Dermis microvascular lymphatic vessel endothelial cell (primary cell): ENCODE results near the gene EVC2. TPM values are rescaled to one million over a fixed set of nuclear protein-coding genes. Genes with fewer than 3 reads are reported as not detected.
"Not testable (repeated sequence)": the region's sequence is repeated elsewhere in the genome, so short reads cannot be mapped to it uniquely, and the experiment has no call there.

Experiments
- DNase-seq, 2 donors: peaks; one replicate each; pipeline versions ENCODE4 v3.0.0 to v3.0.0-alpha.2; 2010; ENCODE audit warnings: low read depth in 2 of 2
- total RNA-seq: library from RNA; depleted of rRNA; stranded (reverse); fragments of >200 nt; gene quantifications from 2 replicates; pipeline ENCODE4 v1.2.1, GENCODE V29; 2014

EVC2 gene
- total RNA-seq, 1 donor from 2014 or later, result 7.1 TPM

DNA sequence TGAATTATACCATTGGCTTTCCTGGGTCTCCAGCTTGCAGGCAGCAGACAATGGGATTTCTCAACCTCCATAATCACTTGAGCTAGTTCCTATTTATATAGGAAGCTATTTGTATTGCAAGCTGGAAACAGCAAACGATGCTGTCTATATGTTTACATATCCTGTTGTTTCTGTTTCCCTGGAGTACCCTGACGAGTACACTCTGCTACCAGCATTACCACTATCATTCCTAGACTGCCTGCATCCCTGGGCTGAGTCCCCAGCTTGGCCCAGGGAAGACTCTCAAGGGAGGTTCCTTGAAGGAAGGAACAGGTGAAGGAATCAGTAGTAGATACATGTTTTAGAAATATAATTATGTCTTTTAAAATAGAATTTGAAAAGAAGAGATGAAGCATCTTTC is 81.4 kb downstream of the EVC2 start:
- DNase-seq, result no peak

DNA sequence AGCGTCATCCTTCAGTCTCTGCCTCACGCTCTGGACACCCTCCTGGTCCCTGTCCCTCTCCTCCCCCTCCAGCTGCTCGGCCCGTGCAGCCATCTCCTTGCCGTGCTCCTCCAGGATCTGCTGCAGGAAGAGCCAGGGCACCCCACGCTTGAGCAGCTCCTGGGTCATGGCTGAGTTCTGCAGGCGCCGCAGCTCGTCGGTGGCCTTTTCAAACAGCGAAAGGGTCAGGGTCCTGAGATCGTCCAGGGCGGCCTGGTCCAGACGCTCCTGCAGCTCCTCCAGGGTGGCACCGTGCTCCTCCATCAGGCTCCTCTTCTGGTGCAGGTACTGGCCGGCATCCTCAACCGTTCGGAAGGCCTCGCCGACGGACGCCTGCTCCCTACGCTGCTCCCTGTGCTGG is 85.8 kb downstream of the EVC2 start:
- DNase-seq, result no peak

DNA sequence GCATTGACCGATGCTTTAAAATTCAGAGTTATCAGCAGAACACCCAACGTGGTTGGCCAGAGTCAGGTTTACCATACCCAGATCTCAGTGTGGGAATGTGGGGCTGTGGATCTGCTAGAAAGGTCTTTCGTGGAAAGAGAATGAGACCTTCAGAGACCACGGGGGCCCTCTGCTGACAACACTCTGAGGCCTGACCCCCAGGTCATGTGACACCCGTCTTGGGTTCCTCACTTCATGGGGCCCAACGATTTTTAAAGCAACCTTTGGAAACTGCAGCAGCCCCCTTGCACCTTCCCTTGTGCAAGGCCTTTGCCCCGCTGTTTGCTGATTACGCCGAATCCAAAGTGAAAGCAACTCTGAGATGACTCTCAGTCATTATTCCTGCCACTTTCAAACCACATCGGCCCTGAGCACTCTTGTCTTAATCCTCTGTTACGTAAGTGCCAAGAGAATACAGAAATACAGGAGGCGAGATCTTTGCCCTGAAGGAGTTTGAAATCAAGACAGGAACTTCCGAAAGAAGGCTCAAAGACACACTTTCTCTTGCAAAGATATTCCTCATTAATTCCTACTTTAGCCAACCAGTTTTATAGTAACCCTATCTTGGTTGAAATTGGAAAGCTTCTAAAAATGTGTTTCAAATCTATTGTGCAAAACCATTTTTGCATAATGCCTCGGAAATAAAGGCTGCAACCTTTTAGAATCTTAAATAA is 88.3 kb downstream of the EVC2 start:
- no peak for DNase-seq

GRCh38 chr4:5618051-5618960 is 90.1 kb downstream of the EVC2 start:
- DNase-seq, result no peak

DNA sequence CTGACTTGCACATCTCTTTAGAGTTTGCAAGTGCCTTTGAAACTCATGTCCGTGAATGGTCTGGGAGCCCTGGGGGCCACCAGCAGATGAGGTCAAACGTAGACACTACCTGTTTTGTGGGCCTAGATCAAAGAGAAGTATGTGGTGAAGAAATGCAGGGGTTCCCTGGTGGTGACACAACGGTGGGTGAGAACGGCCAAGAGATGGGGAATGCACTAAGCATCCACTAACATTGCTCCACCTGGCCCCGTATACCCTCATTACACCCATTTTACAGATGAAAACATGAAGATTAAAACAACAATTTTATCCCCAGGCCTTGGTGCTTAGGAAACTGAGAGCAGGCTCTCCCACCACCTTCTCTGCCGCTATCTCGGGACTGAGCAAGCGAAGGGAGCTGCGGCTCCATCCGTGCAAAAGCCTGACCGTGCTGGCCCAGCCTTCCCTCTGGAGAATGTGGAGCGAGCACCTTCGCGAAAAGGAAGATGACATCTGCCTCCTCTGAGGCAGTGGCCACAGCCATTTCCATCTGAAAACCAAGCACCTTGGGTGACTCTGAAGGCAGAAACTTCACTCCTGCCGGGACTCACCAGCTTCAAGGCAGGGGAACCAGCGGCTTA is 91.9 kb downstream of the EVC2 start:
- no peak for DNase-seq

DNA sequence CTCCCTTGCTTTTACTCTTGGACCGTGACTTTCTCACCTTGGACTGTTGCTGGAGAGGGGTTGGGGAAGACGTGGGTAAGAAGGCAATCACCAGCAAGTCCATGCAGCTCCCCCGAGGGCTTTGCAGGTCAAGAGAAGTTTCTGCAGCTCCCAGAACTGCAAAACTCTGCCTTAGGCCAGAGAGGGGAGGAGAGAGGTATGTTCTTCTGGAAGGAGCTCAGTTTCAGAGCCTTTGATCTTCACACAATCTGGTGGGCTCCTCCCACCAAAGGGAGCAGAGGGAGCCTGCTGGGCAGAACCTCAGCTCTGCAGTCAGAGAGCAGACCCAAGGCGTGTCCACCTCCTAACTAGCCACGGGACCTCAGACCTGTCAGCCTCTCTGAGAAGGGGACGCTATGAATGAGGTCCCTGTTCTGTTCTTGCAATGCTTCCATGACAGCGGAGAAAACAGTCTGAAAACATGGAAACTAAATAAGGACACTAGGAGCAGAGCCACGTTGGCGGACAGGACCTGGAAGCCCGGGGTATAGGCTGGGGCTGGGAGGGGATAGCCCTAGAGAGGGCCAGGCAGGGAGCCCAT is 92.8 kb downstream of the EVC2 start:
- DNase-seq, result no peak

GRCh38 chr4:5611750-5612149 is 96.6 kb downstream of the EVC2 start:
- DNase-seq, result no peak

DNA sequence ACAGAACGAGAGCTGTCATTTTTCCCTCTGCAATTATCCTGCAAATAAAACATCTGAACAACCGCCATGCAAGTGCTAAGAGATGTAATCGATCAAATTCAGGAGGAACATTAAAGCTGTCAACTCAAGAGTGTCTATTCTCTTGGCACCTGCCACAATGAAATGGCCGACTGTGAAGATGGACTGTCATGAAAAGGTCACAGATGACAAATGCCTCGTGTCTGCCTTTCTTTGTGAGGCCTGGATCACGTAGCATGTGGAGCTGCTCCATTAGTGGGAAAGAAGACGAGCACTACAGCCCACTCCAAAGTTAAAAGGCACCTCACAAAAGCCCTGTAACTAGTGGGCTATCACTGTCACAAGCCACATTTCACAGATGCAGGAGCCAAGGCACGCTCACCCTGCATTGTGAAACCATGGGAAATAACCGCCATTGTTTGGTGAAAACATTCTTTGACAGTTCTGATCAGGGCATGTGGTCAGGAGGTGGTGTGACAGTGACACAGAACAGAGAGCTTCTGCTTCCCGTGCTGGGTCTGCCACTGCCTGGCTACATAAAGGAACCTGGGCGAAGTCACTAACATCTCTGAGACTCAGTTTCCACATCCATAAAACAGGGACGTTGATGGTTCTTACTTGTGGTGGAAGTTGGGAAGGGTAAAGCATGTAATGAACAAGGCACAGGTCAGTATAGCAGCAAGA is 98.9 kb downstream of the EVC2 start:
- no peak for DNase-seq

- DNase-seq, result not testable (repeated sequence)
These were observed 114.5 kb downstream of the EVC2 start for GRCh38 chr4:5593828-5594227.

DNA sequence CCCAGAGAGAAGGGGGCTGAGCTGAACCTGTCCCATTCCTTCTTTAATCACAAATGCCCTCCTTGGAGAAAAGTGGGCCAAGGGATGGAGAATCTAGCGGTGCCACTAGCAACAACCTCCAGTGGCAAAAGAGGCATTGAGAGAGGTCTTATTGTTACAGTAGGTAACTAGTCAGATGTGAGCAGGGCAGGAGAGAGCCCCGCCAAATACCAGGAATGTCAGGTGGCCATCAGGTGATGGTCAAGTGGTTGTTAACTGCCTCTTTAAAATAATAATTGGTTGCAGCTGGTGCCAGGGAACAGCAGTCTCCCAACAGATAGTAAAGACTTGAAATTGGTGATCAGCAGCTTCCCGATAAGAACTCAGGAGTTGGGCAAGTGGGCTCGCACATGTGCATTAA is 116.1 kb downstream of the EVC2 start:
- no peak for DNase-seq

GRCh38 chr4:5589495-5589894 is 118.9 kb downstream of the EVC2 start:
- DNase-seq, result no peak

- DNase-seq, result no peak
These were observed 120.3 kb downstream of the EVC2 start for GRCh38 chr4:5588046-5588445.

GRCh38 chr4:5575941-5576340 is 132.4 kb downstream of the EVC2 start:
- DNase-seq, result no peak

- DNase-seq, result no peak
These were observed 134.0 kb downstream of the EVC2 start for GRCh38 chr4:5574386-5574785.

DNA sequence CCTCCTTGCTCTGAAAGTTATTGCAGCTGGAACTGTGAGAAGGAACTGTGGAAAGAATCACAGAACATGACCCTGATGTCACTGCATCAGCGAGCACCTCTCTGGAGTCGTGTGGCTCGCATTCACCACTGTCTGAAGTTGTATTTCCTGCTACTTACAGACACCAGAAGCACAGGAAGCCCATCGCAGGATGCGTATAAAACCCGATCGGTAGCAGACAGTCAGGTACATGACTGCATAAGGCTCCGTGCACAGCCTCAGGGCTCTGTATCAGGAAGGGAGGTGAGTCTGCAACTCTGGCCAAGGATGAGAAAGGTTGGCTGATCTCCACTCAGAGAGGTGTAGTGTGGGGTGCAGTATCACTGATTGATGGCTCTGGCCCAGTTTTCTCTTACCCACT is 134.4 kb downstream of the EVC2 start:
- peak in 1 of 2 donors; percentile 7 for DNase-seq

DNA sequence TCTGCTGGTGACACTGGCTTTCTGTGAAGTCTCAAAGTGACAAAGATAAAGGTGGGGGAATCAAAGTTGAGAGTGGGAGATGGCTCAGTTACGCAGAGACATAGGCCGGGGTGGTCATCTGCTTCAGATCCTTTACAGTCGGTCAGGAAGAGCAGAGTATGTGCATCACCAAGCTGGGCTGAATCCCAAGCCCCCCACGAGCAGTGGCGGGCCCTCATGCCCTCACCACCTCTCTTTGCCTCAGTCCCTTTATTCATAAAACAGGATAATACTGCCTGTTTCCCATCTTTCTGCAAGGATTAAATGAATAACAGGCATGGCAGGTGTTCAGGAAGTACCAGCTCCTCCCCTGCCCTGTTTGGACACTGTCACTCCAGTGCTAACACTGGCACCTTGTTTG is 135.6 kb downstream of the EVC2 start:
- no peak for DNase-seq

- DNase-seq, result peak; percentile 26 to 41
These were observed 136.2 kb downstream of the EVC2 start for GRCh38 chr4:5572114-5572513.

GRCh38 chr4:5571646-5572045 is 136.7 kb downstream of the EVC2 start:
- no peak for DNase-seq

GRCh38 chr4:5569451-5569850 is 138.9 kb downstream of the EVC2 start:
- DNase-seq, result no peak

DNA sequence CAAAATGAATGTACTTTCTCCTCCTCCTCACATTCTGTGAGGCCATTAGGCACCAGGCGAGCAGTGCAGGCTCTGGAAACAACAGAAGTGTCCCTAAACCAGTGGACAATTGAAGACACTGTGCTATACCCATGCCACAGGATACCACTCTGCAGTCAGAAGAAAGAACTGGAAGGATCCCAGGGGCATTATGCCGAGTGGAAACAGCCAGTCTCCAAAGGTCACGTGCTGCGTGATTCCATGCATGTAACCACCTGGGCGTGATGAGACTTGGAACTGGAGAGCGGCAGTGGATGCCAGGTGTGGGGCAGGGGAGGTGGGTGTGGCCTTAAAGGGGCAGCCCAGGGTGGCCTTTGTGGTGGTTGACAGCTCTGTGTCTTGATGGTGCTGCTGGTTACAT is 139.4 kb downstream of the EVC2 start:
- no peak for DNase-seq

GRCh38 chr4:5568336-5568735 is 140.0 kb downstream of the EVC2 start:
- DNase-seq, result no peak
